Tibial nerve (tissue), 3 donors: Measurements from ENCODE around the gene GALNT1.

Experiments
- POLR2A ChIP-seq, 2 donors: fragments of 450-650 bp; IDR thresholded peaks; one replicate each; pipeline ENCODE4 v1.6.1; 2017; ENCODE audit warnings: antibody characterized with exemption in 2 of 2, mild to moderate bottlenecking in 2 of 2, moderate library complexity in 2 of 2
- TF ChIP-seq, protein P1 (sequence below), 5 experiments: fragments of 200-600 bp in 3 of 5; fragments of 450-650 bp in 2 of 5; sonication (generic) in 3 of 5; IDR thresholded peaks; one replicate each; pipeline ENCODE4 v1.5.1; 2016 to 2019; ENCODE audit warnings: antibody characterized with exemption in 5 of 5, mild to moderate bottlenecking in 3 of 5, moderate library complexity in 2 of 5

- TF ChIP-seq, protein P1, sequence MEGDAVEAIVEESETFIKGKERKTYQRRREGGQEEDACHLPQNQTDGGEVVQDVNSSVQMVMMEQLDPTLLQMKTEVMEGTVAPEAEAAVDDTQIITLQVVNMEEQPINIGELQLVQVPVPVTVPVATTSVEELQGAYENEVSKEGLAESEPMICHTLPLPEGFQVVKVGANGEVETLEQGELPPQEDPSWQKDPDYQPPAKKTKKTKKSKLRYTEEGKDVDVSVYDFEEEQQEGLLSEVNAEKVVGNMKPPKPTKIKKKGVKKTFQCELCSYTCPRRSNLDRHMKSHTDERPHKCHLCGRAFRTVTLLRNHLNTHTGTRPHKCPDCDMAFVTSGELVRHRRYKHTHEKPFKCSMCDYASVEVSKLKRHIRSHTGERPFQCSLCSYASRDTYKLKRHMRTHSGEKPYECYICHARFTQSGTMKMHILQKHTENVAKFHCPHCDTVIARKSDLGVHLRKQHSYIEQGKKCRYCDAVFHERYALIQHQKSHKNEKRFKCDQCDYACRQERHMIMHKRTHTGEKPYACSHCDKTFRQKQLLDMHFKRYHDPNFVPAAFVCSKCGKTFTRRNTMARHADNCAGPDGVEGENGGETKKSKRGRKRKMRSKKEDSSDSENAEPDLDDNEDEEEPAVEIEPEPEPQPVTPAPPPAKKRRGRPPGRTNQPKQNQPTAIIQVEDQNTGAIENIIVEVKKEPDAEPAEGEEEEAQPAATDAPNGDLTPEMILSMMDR (IDR thresholded peaks at IDR 0.05): no peak
- no peak for TF ChIP-seq POLR2A (IDR thresholded peaks at IDR 0.05)
These were observed 158.2 kb downstream of the GALNT1 start for GRCh38 chr18:35739778-35740177.
